Duodenal mucosa (tissue), 2 donors: Measurements from ENCODE around the gene FAM228A.

Experiments
- H3K27ac ChIP-seq: one replicate; pipeline ENCODE4 v1.7.0; 2013; ENCODE audit warnings: low read depth, low read length
- H3K27me3 ChIP-seq, 2 donors: one replicate each; pipeline ENCODE4 v1.7.0; 2013; ENCODE audit warnings: low read length in 2 of 2, control low read depth in 1 of 2; ENCODE audit not compliant: insufficient read depth in 2 of 2, control insufficient read depth in 1 of 2
- H3K36me3 ChIP-seq, 2 donors: one replicate each; pipeline ENCODE4 v1.7.0; 2013; ENCODE audit warnings: low read length in 2 of 2, control low read depth in 1 of 2; ENCODE audit not compliant: insufficient read depth in 2 of 2, control insufficient read depth in 1 of 2
- H3K4me1 ChIP-seq, 2 donors: one replicate each; pipeline ENCODE4 v1.7.0; 2013; ENCODE audit warnings: low read length in 2 of 2, control low read depth in 1 of 2; ENCODE audit not compliant: insufficient read depth in 2 of 2, control insufficient read depth in 1 of 2
- H3K4me3 ChIP-seq, 2 donors: one replicate each; pipeline ENCODE4 v1.7.0; 2013; ENCODE audit warnings: low read length in 2 of 2, low read depth in 1 of 2
- H3K9ac ChIP-seq, 2 donors: one replicate each; pipeline ENCODE4 v1.7.0; 2013; ENCODE audit warnings: low read length in 2 of 2, low read depth in 1 of 2
- H3K9me3 ChIP-seq, 2 donors: one replicate each; pipeline ENCODE4 v1.7.0; 2013; ENCODE audit warnings: low read length in 2 of 2, control low read depth in 1 of 2; ENCODE audit not compliant: control insufficient read depth in 1 of 2

The FAM228A gene

DNA sequence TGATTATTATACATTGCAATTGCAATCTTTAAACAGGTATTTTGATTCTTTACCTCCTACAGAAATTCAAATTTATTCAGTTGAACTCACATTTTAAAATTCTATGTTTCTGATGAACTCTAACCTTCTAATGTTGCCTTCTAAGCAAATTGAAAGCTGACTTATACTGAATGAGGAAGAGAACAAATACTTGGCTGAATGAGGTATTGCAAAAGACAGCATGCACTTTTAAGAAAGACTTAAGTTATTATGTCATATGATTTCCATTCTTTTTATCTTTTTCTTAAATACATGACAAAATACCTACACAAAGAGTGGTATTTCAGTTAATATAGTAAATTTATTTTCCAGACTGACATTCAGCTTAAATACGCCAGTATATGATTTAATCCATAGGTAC, 64.7 kb downstream of the FAM228A start:
- Histone ChIP-seq H3K36me3 (peaks cover 4 to 15% of the 10 kb centered on the region in 2 donors), H3K27ac (no peak overlapping the region), H3K27me3 (no peaks in the 10 kb centered on the region), H3K9me3 (no peaks in the 10 kb centered on the region), H3K4me3 (no peak overlapping the region), H3K4me1 (no peaks in the 10 kb centered on the region), H3K9ac (no peak overlapping the region)
